WERI-Rb-1 (cell line): Measurements from ENCODE around the gene IL3.

ENCODE experiments used
- DNase-seq: peaks from one replicate; pipeline ENCODE4 v3.0.0-alpha.2; 2020
- H3K27ac ChIP-seq: fragments of 250-450 bp; sonication (Bioruptor Pico); 2 replicates; pipeline ENCODE4 v1.5.1; 2020; ENCODE audit warnings: mild to moderate bottlenecking, moderate library complexity
- H3K27me3 ChIP-seq: fragments of 250-450 bp; sonication (Bioruptor Pico); 2 replicates; pipeline ENCODE4 v1.5.1; 2021; ENCODE audit warnings: mild to moderate bottlenecking, low read depth, moderate library complexity; ENCODE audit not compliant: insufficient read depth, severe bottlenecking
- H3K36me3 ChIP-seq: fragments of 250-450 bp; sonication (Bioruptor Pico); 2 replicates; pipeline ENCODE4 v1.5.1; 2020; ENCODE audit warnings: mild to moderate bottlenecking, moderate library complexity
- H3K4me3 ChIP-seq: 2 replicates; pipeline ENCODE4 v1.5.1; 2011; ENCODE audit warnings: low read depth, mild to moderate bottlenecking, control low read depth, low read length
- H3K9me3 ChIP-seq: fragments of 250-450 bp; sonication (Bioruptor Pico); 2 replicates; pipeline ENCODE4 v1.5.1; 2021; ENCODE audit warnings: mild to moderate bottlenecking, moderate library complexity; ENCODE audit not compliant: severe bottlenecking
- TF ChIP-seq, protein P1 (sequence below): IDR thresholded peaks from 2 replicates; pipeline ENCODE4 v1.5.1; 2011; ENCODE audit warnings: low read depth, mild to moderate bottlenecking, control low read depth, inconsistent platforms, low read length

IL3 gene

GRCh38 chr5:132090107-132090506 lies 29.7 kb downstream of the IL3 start:
- no peak for DNase-seq
- H3K27me3 ChIP-seq = no peaks in the 10 kb centered on the region
- no peak overlapping the region for H3K4me3 ChIP-seq
- TF ChIP-seq, protein P1, sequence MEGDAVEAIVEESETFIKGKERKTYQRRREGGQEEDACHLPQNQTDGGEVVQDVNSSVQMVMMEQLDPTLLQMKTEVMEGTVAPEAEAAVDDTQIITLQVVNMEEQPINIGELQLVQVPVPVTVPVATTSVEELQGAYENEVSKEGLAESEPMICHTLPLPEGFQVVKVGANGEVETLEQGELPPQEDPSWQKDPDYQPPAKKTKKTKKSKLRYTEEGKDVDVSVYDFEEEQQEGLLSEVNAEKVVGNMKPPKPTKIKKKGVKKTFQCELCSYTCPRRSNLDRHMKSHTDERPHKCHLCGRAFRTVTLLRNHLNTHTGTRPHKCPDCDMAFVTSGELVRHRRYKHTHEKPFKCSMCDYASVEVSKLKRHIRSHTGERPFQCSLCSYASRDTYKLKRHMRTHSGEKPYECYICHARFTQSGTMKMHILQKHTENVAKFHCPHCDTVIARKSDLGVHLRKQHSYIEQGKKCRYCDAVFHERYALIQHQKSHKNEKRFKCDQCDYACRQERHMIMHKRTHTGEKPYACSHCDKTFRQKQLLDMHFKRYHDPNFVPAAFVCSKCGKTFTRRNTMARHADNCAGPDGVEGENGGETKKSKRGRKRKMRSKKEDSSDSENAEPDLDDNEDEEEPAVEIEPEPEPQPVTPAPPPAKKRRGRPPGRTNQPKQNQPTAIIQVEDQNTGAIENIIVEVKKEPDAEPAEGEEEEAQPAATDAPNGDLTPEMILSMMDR = no peak
- no peaks in the 10 kb centered on the region for H3K36me3 ChIP-seq
- H3K27ac ChIP-seq = no peak overlapping the region
- no peaks in the 10 kb centered on the region for H3K9me3 ChIP-seq

GRCh38 chr5:132093271-132093670 lies 32.8 kb downstream of the IL3 start:
- Histone ChIP-seq H3K27me3 (no peaks in the 10 kb centered on the region), H3K4me3 (no peak overlapping the region), H3K27ac (no peak overlapping the region), H3K9me3 (no peaks in the 10 kb centered on the region), H3K36me3 (no peaks in the 10 kb centered on the region)
- TF ChIP-seq, protein P1 = no peak
- no peak for DNase-seq

DNA sequence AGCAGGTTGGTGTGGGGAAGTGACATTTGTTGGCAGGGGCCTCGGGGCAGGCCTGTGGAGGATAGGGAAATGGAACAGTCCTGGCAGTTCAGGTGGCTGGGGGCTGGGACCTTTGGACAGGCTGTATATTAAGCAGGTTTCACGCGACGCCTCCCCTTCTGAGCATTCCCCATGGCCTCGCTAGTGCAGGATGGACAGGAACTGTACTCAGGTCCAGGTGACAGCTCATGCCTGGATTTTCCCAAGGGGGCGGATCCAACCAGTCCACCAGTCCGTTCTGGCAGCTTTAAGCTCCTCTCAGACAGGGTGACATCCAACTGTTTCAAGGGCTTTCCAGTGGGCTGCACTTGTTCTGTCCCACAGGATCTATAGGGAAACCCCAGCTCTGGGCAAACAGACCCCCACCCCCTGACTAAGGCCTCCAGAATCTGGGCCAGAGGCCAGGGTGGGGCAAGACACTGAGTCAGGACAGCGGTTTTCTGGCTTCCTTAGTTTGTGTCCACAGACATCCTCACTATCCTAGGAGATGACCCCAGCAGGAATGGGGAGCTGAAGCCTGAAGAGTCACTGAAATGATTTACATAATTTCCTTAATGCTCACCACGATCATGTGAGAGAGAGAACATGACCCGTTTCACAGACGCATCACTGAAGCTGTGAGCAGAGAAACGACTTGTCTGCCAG lies 34.1 kb downstream of the IL3 start:
- TF ChIP-seq, protein P1 = no peak
- Histone ChIP-seq H3K27me3 (no peaks in the 10 kb centered on the region), H3K9me3 (no peaks in the 10 kb centered on the region), H3K36me3 (no peaks in the 10 kb centered on the region), H3K4me3 (no peak overlapping the region), H3K27ac (no peak overlapping the region)
- peak; percentile 42 for DNase-seq

- no peaks in the 10 kb centered on the region for H3K27me3 ChIP-seq
- TF ChIP-seq, protein P1 = no peak
- H3K4me3 ChIP-seq = no peak overlapping the region
- no peaks in the 10 kb centered on the region for H3K9me3 ChIP-seq
- no peak for DNase-seq
- H3K36me3 ChIP-seq = no peaks in the 10 kb centered on the region
- no peak overlapping the region for H3K27ac ChIP-seq
Observed at GRCh38 chr5:132095077-132095410, 34.6 kb downstream of the IL3 start.

GRCh38 chr5:132095424-132095972 lies 35.0 kb downstream of the IL3 start:
- H3K27ac ChIP-seq = no peak overlapping the region

More at GRCh38 chr5:132095424-132095972, 35.0 kb downstream of the IL3 start:
- Histone ChIP-seq H3K27me3 (no peaks in the 10 kb centered on the region), H3K9me3 (no peaks in the 10 kb centered on the region), H3K4me3 (no peak overlapping the region), H3K36me3 (no peaks in the 10 kb centered on the region)
- TF ChIP-seq, protein P1 = no peak
- no peak for DNase-seq
